ENCODE measurements around the gene SLIT3.

DNA sequence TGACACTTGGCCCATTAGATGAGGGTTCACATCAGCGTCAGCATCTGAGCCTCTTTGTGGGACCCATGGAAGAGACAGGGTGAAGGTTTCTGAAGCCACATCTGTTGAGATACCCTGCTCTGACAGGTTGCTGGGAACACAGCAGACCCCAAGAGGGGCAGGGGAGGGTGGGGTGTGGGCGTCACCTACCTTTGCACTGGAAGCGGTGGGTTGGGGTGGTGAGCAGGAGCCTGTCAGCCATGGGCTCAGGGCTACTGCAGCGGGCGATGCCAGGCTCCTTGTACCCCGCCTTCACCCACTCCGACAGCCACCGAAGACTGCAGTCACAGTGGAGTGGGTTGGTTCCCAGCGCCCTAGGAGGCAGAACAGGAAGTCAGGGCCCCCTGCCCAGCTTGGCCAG is 590.2 kb downstream of the SLIT3 start:
- TF ChIP-seq, protein P1, sequence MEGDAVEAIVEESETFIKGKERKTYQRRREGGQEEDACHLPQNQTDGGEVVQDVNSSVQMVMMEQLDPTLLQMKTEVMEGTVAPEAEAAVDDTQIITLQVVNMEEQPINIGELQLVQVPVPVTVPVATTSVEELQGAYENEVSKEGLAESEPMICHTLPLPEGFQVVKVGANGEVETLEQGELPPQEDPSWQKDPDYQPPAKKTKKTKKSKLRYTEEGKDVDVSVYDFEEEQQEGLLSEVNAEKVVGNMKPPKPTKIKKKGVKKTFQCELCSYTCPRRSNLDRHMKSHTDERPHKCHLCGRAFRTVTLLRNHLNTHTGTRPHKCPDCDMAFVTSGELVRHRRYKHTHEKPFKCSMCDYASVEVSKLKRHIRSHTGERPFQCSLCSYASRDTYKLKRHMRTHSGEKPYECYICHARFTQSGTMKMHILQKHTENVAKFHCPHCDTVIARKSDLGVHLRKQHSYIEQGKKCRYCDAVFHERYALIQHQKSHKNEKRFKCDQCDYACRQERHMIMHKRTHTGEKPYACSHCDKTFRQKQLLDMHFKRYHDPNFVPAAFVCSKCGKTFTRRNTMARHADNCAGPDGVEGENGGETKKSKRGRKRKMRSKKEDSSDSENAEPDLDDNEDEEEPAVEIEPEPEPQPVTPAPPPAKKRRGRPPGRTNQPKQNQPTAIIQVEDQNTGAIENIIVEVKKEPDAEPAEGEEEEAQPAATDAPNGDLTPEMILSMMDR (IDR thresholded peaks at IDR 0.05; ENCODE audit: low read depth, low read length), result no peak
- no peak for TF ChIP-seq EZH2phosphoT487 (IDR thresholded peaks at IDR 0.05; ENCODE audit: low read depth)
